Activated T-cell treated with anti-CD3 and anti-CD28 coated beads for 1 hour (primary cell): ENCODE measurements around the gene NUDCD3.

Experiments used
- DNase-seq: peaks from one replicate; pipeline ENCODE4 v3.0.0-alpha.2; 2020; ENCODE audit warnings: low read depth

Gene NUDCD3

DNA sequence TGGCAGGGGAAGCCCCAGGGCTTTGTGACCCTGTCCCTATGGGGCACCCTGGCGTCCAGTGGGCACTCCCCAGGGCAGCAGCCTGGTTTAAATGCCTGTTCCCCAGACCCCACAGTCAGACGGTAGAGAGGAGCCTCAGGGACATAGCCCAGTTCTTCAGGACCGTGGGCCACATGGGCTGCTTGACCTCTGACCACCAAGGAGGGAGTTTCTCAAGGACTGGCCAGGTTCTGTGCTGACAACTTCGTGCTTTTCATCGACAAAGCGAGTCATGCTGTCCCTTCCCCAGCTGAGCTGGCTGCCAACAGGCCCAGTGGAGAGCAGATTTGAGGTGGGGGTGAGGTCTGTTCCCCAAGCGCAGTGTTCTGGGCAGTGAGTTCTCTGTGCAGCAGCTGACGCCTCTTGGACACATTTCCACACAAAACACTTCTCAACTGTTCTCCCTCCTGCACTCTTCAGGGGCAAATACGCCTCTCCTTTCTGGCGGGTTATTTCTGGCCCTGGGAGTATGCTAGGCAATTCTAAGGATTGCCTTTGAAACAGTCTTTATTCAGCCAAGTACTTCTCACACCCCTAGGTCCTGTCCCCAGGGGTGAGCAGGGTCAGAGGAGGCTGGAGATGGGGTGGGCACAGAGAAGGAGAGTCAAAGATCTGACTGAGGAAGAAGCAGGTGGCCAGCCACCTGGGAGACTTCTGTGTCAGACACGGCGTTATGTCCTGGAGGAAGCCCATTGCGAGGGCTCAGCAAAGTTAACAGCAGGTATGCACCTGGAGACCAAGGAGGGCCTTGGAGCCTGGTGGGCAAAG is 107.8 kb downstream of the NUDCD3 start:
- DNase-seq: no peak

DNA sequence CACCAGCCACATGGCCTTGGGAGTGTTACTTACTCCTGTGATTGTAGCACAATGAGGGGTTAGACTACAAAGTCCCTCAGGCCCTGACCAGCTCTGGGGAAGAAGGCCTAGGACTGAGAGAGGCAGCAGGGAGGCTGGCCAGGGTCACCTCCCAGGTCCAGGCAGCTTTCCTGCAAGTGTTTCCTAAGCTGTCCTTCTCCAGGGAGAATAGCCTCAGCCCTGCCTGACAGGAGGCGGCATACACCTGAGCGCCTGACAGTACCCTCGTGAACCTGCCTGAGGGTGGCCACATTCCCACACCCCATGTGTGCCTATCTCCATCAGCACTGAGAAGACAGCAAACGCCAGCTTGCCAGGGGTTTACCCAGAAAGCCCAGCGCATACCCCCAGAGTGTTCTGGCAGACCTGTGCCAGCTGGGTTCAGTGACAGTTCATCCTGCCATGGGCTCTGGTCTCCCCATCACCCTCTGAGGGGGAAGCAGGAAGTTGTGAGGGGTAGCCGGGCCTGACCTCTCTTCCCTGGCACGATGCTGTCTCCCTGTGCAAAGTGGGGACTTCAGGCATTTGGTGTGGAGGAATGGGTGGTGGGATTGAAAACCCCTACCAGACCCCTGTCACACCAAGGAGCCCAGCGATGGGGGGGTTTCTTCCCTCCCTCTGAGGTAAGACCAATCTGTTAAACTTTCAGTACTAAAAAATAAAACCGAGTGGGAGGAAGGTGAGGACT is 108.8 kb downstream of the NUDCD3 start:
- no peak for DNase-seq

- no peak for DNase-seq
Observed at GRCh38 chr7:44380831-44381493, 109.5 kb downstream of the NUDCD3 start.

- DNase-seq: no peak
Observed at GRCh38 chr7:44380189-44380830, 110.1 kb downstream of the NUDCD3 start.

GRCh38 chr7:44379366-44380188 is 110.9 kb downstream of the NUDCD3 start:
- no peak for DNase-seq

DNA sequence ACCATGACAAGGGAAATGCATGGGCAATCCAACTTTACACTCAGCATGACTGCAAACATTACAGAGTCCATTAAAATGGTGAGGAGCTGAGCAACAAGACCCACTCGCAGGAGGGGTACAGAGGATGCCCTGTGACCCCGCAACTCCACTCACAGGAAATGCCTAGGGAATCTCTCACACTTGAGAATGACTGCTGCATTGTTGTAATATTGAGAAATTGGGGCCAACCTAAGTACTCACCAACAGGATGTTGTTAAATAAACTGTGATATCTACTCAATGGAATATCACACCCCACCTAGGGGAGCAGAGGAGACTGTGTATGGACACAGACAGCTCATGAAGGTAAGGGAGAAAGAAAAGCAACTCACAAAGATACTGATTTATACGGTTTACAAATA is 111.7 kb downstream of the NUDCD3 start:
- DNase-seq: no peak

- DNase-seq: no peak
Observed at GRCh38 chr7:44377681-44378421, 112.6 kb downstream of the NUDCD3 start.

DNA sequence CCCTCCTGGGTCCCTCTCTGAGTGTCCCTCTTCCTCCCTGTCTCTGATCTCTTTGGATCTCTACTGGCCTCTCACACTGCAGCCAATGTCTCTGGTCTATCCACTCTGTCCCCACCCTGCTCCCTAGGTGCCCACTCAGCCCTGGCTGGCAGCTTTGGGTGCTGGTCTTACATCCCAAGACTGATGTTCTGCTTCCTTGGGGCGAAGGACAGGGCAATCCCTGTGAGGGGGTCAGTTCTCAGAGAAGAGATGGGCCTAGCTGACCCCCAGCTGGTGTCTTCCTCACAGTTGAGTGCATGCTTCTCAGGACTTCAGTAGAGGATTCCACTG is 113.4 kb downstream of the NUDCD3 start:
- DNase-seq: no peak

GRCh38 chr7:44376429-44377133 is 113.9 kb downstream of the NUDCD3 start:
- DNase-seq: no peak

- DNase-seq: no peak
Observed at GRCh38 chr7:44375926-44376342, 114.5 kb downstream of the NUDCD3 start.

GRCh38 chr7:44375236-44375699 is 115.2 kb downstream of the NUDCD3 start:
- no peak for DNase-seq

DNA sequence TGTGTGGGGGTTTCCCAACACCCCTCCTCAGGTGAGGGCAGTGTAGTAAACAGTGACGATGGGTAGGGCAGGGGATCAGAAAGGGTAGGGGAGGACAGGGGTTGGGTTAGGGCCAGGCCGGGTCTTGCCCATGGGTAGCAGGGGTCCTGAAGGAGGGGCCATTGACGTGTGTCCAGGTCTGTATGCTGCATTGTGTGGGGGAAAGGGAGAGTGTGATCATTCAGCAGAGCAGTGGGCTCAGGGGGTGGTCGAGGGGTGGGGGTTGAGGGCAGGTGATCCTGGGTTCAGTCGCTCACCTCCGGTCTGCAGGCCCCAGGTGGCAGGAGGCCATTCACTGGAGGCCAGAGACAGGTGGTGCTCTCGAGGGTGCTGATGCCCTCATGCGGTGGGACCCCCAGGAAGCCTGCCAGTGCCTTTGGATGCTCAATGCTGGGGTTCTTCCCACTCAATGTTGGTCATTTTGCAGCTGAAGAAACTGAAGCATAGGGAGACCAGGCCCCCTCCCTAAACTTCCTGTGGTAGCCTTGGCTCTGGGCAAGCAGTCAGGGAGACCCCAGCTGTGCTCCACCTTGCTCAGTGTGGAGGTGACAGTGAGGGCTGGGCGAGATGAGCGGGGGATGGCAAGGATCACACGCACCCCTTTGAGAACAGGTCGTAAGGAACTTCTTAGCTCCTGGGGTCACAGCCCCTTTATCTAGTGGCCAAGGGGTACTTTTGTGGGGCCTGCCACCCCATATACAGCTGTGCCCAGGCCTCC is 116.3 kb downstream of the NUDCD3 start:
- DNase-seq: no peak

GRCh38 chr7:44373418-44373740 is 117.1 kb downstream of the NUDCD3 start:
- DNase-seq: no peak

DNA sequence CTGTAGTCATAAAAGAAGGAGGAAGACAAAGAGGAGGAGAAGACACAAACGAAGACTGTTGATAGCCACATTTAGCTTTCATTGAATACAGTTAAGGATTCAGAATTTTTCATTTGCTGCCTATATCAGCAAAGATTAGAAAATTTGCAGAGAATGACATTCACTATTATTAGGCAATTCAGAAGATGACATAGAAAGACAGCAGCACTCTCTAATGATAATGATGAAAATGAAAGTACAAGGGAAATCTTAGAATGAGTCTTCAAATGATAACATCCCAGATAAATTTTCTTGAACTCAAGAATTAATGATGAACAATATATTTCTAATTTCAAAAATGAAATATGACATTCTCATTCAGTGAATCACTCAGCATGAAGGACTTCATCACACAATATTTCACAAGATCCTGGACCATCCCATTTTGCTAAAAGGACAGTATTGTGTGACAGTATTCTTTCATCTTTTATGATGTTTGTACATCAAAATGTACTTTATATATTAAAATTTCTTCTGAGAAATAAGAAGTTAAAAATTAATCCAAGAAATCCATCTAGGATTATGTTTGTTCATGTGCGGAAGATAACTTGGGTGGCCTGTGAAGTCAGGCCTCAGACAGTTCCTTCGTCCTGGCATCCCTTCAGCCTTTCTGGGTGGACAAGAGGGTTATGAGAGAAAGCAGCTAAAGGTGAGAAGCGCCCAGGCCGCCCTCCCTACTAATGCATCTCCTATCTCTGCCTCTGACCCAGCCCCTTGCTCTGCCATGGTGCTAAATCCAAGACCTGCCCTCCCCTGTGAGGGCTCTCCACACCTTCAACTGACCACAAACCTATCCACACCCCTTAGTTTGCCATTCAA is 117.7 kb downstream of the NUDCD3 start:
- DNase-seq: no peak

- DNase-seq: no peak
Observed at GRCh38 chr7:44368885-44369284, 121.6 kb downstream of the NUDCD3 start.

GRCh38 chr7:44368455-44368854 is 122.0 kb downstream of the NUDCD3 start:
- no peak for DNase-seq

- DNase-seq: no peak
Observed at GRCh38 chr7:44367475-44368043, 122.9 kb downstream of the NUDCD3 start.

- DNase-seq: no peak
Observed at GRCh38 chr7:44366986-44367385, 123.5 kb downstream of the NUDCD3 start.
